HG03135 (cell line): ENCODE data around the gene UBE2Z.

Experiments
- ATAC-seq: cut with Tn5 transposase; IDR thresholded peaks from one replicate; pipeline ENCODE4 v1.9.1; 2021; ENCODE audit warnings: mild to moderate bottlenecking, moderate library complexity; ENCODE audit not compliant: unreplicated experiment

The UBE2Z gene

GRCh38 chr17:48952904-48953303 is 44.7 kb downstream of the UBE2Z start:
- no peak for ATAC-seq

- no peak for ATAC-seq
Observed at GRCh38 chr17:48954300-48954755, 46.1 kb downstream of the UBE2Z start.

DNA sequence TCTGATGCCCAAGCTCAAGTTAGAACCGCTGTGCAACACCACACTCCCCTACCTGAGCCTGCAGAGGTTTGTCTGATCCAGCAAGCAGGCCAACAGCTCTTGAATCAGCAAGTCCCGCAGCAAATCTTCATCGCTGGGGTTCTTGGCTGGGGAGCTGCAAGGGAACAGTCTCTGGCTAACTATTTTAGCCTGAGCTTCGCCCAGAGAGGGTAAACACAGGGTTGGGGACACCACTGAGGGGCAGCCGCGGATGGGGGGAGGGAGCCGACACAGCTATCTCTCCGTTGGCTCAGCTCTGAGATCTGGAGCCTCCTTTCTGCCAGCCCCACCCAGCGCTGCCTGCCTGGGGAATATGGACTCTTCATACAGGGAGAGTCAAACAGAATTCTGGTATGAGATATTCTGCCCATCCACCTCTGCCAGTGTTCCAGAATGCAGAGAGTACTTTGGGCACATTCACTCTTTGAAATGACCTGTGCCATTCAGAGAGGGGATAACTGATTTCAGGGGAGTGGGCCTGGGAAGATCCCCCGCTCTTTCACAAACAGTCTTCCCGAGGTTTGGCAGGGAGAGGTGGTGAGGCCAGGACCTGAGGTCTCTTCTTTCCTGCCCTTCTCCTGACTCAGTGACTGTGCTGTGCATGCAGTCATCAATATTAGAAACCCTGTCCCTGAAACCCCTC is 52.8 kb downstream of the UBE2Z start:
- no peak for ATAC-seq

GRCh38 chr17:48961516-48962233 is 53.5 kb downstream of the UBE2Z start:
- ATAC-seq, result no peak

DNA sequence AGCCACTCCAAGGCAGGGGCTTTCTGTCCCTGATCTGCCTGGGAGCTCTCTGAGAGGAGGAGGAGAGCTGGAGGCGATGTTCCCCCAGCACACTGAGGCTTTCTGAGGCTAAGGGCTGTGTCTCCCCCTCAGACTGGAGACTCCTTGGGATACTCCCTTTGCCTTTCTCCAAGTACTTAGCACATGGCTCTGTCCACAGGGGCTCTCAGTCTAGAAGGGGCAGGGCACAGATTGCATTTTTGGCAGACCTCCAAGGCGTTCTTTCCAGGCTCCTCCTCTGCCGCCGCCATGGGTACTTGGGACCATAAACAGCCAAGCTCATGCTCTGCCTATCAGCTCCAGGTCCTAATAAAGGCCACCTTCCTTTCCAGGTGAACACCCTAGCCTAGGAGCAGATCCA is 62.0 kb downstream of the UBE2Z start:
- ATAC-seq, result no peak

- ATAC-seq, result no peak
Observed at GRCh38 chr17:48970865-48971687, 62.9 kb downstream of the UBE2Z start.

DNA sequence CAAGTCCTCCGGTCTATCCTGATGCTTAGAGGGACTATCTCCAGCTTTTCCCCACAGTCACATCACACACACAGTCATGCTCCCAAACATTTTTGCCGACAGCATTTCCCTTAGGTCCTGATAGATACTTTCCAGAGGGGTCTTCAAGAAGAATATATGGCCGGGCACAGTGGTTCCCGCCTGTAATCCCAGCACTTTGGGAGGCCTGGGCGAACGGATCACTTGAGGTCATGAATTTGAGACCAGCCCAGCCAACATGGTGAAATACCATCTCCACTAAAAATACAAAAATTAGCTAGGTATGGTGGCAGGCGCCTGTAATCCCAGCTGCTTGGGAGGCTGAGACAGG is 64.5 kb downstream of the UBE2Z start:
- ATAC-seq, result no peak

DNA sequence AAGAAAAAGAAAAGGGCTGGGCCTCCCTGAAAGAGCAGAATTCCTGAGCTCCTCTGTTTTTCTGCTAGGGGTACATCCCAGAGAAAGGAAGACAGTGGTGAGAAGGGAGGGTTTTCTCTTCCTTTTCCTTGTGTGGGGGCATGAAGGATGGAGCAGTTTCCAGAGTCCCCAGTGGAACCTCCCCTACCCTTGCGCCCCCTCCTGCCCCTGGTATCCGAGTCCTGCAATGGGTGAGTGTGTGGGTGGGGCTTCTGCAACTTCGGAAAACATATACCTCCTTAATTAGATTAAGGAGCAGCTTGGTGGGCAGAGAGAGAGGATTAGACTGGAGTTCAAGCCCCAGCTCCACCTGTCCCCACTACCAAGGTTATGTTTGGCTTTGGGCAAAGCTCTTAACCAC is 65.6 kb downstream of the UBE2Z start:
- no peak for ATAC-seq
